Suprapubic skin (tissue), 3 donors: ENCODE results near the gene IGSF9.

ENCODE experiments used
- EP300 ChIP-seq: sonication (generic); formaldehyde crosslinking; IDR thresholded peaks from one replicate; pipeline ENCODE4 v1.6.1; 2017; ENCODE audit warnings: antibody characterized with exemption
- TF ChIP-seq, protein P1 (sequence below), 2 donors: fragments of 200-600 bp in 1 of 2; fragments of 450-650 bp in 1 of 2; sonication (generic) in 1 of 2; IDR thresholded peaks; one replicate each; pipeline ENCODE4 v1.5.1; 2016 to 2019; ENCODE audit warnings: antibody characterized with exemption in 2 of 2, mild to moderate bottlenecking in 1 of 2, moderate library complexity in 1 of 2

DNA sequence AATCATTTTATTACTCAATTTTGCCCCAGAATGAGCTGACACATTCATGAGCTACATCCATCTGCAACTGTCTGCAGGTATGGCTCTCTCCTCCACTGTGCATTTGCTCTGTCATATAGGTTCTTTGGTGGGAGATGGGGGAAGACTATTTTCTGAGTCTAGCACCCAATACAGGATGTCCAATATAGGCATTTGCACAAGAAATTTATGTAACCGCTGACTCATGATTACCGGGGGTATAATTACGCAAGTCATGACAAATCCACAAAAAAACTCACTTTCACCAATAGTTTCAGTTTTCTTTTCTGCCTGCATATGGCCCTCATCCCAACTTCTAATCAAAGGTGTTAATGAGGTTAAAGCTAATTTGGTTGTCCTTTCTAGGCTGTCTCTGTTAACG lies 65.4 kb downstream of the IGSF9 start:
- TF ChIP-seq, protein P1, sequence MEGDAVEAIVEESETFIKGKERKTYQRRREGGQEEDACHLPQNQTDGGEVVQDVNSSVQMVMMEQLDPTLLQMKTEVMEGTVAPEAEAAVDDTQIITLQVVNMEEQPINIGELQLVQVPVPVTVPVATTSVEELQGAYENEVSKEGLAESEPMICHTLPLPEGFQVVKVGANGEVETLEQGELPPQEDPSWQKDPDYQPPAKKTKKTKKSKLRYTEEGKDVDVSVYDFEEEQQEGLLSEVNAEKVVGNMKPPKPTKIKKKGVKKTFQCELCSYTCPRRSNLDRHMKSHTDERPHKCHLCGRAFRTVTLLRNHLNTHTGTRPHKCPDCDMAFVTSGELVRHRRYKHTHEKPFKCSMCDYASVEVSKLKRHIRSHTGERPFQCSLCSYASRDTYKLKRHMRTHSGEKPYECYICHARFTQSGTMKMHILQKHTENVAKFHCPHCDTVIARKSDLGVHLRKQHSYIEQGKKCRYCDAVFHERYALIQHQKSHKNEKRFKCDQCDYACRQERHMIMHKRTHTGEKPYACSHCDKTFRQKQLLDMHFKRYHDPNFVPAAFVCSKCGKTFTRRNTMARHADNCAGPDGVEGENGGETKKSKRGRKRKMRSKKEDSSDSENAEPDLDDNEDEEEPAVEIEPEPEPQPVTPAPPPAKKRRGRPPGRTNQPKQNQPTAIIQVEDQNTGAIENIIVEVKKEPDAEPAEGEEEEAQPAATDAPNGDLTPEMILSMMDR (IDR thresholded peaks at IDR 0.05): no peak
- no peak for TF ChIP-seq EP300
